NCI-H1092 (cell line): ENCODE measurements around the gene HIVEP3.

Experiments
- DNase-seq: peaks from one replicate; lab custom pipeline; 2025; lab: John Stamatoyannopoulos, UW

HIVEP3 gene

GRCh38 chr1:41513383-41513735 lies 405.4 kb downstream of the HIVEP3 start:
- no peak for DNase-seq

GRCh38 chr1:41512701-41513382 lies 405.9 kb downstream of the HIVEP3 start:
- DNase-seq, result no peak

GRCh38 chr1:41511239-41511540 lies 407.5 kb downstream of the HIVEP3 start:
- DNase-seq, result no peak

DNA sequence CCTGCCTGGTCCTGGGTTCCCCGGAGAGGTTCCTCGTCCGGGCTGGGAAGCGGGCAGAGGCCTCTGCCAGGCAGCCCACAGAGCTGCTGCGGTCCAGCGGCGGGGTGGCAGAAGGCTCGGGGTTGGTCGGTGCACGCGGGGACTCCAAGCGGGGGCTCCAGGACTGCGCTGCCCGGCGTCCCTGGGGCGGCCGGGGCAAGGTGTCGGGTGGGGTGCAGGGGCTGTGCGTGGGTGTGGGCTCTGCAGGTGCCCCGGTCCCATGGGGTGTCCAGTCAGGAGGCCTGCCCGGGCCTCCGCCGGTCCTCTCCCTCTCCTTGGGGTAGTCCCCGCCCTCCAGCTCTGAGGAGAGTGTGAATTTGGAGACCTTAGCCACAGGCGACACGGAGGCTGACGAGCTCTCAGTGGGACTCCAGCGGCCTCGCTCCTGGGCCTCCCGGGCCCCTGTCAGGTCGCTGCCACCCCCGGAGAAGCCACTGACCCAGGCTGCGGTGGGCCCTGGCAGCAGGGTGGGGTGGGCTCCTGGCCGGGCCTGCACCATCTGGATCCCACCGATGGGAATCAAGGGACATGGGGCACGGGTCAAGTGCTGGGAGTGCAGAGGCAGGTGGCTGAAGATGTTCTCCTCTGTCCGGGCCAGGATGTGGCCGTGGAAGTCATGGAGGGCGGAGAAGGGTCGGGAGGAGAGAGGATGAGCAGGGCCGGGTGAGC lies 408.0 kb downstream of the HIVEP3 start:
- no peak for DNase-seq

DNA sequence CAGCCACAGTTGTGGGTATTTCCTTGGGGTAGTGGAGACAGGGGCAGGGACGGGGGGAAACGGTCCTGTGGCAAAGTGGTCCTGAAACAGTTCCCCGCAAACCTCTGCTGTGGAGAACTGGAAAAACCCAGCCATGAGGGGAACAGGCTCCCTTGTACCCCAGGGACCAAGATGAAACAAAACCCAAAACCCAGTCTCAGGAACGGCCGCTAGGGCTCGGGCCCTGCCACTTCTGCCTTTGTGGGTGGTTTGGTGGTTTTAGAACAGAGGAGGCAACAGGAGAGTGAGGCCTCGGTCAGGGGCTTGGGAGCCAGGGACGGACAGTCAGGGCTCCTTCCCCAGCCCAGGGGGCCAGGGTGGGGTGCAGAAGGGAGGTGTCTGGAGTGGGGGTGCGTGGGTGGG lies 409.5 kb downstream of the HIVEP3 start:
- DNase-seq, result no peak

DNA sequence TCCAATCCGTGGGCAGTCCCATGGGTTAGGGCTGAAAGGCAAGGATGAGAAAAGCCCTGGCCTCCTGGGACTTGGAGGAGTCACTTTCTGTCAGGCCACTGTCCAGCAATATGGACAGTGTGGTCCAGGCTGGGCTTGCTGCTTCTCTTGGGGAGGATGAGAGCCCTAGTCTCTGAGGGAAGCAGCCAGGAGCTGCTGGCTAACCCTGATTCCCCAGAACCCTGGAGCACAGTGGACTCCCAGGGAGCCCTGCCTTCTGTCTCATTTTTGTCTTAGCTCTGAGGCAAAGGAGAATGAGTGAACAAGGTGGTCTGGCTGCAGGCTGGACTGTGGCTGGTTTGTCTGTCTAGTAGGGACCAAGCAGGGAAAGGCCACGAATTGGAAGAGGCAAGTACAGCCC lies 410.4 kb downstream of the HIVEP3 start:
- no peak for DNase-seq

DNA sequence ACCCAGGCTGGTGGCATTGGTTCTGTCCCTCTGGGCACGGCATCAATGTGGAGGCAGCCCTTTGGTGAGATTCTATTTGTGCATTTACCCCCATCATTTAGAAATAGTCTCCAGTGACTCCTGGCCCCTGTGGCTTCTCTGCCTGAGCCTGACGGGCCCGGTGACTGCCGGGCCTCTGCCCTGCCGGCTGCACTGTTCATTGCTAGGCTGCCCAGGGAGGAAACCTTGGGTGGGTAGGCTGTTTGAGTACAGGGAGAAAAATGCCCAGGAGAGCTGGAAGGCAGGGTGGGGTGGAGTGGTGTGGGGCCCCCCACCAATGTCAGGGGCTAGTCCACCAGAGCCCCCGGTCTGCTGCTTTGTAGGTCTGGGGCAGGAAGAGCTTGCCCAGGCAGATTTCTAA lies 410.9 kb downstream of the HIVEP3 start:
- DNase-seq, result no peak

GRCh38 chr1:41507110-41507720 lies 411.5 kb downstream of the HIVEP3 start:
- DNase-seq, result no peak

- DNase-seq, result peak; percentile 32
These were observed 414.3 kb downstream of the HIVEP3 start for GRCh38 chr1:41504114-41505035.

DNA sequence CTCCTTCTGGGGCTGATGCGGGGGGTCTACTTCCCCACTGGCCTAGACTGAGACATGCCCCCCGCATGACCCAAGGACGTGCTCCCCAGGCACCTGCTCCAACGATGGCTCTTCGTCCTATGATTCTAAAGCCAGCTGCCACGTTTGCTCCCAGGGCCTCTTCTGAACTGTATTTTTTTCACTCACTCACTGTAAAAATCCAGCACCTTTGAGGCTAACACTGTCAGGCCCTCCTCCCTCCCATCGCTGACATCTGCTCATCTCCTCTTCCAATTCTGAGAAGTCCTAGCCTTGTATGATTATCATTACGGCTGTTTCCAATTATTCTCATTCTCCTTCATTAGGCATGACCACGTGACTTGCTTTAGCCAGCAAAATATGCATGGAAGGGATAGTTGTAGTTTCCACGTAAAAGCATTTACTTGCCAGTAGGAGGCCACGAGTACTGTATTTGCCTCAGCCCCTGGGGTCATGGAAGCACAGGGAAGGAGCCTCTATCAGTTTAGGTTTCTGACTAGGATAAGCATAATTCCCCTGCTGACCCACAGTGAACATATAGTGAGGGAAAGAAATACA lies 415.1 kb downstream of the HIVEP3 start:
- DNase-seq, result no peak

DNA sequence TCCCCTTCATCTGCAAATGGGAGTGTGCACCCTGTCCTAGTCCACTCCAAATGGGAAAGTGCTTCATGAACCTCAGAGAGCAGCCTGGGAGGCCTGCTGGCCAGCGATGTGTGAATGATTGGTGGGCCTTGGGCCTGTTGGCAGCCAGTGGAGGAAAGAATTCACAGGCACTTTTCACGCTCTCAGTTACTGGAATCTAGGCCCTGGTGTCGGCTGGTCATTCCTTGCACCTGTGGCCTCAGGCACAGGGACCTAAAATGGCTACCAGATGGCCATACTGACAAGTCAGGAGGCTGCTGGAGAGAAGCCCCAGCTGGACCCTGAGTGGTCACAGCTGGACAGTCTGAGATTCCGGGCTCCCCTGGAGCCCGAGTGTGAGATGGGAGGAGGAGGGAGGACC lies 415.8 kb downstream of the HIVEP3 start:
- DNase-seq, result no peak

DNA sequence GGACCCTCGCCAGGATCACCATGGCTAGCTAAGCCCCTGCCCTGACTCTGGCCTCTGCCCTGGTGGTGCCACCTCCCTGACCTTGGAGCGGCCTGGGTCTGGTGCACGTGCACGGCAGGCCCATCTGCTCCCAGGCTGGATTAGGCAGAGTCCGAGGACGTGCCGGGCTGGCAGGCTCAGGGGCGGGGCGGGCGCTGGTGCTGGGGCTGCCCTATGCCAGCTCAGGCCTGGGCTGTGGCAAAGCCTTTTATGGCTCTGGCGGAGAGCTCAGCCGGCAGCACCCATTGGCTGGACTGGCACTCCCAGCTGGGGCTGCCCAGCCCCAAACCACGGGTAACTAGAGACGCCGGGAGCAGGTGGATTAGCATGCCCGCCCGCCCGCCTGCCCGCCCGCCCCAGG lies 417.1 kb downstream of the HIVEP3 start:
- DNase-seq, result no peak

GRCh38 chr1:41500781-41501518 lies 417.8 kb downstream of the HIVEP3 start:
- DNase-seq, result no peak

DNA sequence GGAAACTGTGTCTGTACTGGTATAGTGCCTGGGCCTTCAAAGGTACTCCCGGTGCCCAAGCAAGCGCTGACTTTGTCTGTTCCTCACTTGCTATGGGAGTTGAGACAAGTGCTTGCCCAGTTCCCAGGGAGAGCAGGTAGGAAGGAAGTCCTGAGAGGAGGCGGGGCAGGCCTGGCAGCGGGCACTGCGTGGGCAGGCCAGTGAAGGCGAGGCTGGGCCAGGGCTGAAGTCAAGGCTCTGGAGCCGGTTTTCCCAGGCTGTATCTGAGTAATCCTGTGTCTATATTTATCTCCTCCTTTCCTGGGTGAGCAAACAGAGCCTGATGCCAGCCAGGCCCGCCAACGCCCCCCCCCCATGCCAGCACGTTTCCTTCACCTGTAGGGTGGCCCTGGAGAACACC lies 418.3 kb downstream of the HIVEP3 start:
- no peak for DNase-seq

DNA sequence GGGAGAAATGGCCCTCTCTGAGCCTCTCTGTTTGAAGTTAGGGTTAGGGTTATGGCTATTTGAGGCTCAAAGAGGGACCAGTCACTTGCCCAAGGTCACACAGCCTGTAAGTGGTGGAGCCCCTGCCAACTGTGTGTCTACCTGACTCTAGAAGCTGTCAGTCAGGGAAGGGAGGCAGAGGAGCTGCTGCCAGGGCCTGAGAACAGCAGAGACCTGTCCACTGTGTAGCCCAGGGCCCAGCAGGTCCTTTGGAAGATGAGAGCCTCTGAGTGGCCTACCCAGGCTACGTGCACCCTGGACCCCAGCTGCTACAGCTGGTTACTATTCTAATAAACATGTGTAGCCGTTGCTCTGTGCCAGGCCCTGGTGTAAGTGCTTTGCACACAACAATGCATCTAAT lies 419.1 kb downstream of the HIVEP3 start:
- DNase-seq, result no peak

- DNase-seq, result no peak
These were observed 419.9 kb downstream of the HIVEP3 start for GRCh38 chr1:41498804-41499203.

GRCh38 chr1:41498391-41498790 lies 420.3 kb downstream of the HIVEP3 start:
- no peak for DNase-seq

DNA sequence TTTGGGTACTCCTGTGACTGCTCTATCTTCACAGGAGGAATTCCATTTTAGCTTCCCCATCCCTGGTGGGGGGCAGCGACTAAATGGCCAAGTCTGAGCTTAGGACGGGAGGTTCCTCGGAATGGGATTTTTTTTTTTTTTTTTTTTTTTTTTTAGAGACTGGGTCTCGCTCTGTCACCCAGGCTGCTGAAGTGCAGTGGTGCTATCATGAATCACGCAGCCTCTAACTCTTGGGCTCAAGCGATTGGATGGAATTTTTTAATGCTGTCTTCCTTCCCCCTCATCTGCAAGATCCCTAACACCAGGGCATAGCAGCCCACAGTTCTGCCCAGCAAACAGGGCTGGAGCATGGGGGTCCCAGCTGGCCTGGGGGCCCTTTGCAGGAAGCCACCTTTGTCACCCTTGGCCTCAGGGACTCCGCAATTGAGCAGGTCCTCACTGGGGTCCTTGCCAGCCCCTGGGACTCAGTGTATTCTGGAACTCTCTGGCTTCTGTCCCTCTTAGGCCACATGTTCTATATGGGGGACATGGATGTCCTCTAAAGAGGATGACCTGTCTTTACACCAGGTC lies 421.2 kb downstream of the HIVEP3 start:
- no peak for DNase-seq

DNA sequence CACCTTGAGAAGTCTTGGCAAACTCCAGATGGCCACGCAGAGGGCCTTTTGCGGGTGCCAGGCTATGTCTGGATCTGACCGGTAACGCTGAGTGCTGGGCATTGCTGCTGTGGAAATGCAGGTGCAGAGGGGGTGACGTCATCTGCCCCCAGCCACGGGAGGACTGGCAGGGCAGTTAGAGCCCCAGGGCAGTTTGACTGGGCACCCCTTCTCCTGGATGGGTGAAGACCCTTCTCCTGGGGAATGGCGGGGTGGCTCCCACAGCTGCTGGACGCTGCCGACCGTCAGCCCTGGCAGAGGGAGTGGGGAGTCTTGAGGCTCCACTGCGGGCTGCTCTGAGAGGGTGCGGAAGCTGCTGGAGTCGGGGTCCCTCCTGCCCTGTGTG lies 421.7 kb downstream of the HIVEP3 start:
- no peak for DNase-seq

DNA sequence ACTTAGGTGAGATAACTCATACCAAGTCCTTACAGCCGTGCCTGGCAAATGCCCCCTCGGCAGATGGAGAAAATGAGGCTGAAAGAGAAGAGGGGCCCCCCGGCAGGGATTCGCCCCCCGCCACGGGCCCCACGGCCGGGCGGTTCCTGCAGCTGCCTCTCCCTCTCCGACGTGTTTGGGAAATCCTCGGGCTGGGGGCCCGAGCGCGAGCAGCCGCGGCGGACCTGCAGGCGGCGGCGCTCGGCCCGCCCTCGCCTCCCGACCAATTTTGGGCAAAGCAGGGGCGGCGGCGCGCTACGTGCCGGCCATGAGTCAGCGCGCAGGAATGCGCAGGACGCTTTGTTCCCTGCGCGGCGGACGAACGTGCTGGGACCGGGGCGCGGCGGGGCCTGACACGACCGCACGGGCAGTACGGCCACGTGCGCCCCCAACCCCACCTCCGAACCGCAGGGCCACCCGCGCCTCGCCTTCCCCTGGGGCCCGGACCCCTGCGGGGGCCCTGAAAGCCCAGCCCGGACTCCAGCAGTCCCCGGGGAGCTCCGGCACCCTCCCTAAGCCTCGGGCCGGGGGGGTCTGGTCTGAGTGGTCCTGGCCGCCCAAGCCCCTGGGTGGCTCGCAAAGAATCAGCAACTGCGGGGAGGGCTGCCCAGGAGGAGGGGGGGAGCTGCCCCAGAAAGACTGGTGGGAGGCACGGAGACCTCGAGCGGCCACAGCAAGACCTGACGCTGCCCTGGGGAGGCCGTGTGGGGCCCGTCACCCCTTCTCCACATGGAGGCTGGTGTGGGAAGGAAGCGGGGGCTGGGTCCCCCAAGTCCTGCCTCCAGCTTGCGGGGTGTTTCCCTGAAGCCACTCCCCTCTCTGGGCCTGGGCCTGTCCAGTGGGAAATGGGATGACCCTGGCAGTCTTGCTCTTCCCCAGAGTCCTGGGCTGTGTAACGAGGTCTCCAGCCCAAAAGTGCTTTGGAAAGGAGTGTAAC lies 422.4 kb downstream of the HIVEP3 start:
- no peak for DNase-seq
